Measurements from ENCODE around the gene USP33.

DNA sequence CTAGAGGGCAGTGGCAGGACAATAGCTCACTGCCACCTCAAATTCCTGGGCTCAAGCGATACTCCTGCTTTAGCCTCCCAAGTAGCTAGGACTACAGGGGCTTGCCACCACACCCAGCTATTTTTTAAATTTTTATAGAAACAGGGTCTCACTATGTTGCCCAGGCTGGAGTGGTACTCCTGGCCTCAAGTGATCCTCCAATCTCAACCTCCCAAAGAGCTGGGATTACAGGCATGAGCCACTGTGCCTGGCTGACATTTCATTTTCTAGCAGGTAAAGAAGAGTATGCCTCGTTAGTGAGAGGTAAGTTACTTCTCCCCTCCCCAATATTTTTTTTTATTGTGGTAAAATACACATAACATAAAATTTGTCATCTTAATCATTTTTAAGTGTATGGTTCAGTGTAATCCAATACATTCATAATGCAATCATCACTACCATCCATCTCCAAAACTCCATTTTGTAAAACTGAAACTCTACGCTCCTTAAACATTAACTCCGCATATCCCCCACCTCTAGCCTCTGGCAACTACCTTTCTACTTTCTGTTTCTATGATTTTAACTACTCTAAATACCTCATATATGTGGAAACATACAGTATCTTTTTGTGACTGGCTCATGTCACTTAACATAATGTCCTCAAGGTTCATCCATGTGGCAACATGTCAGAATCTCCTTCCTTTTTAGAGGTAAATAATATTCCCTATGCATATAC lies 99.6 kb downstream of the USP33 start:
- TF ChIP-seq EP300 (IDR thresholded peaks at IDR 0.05; ENCODE audit: borderline replicate concordance in 1 of 2, low read depth in 2 of 2, low read length in 2 of 2) (no peak), RFX5 (IDR thresholded peaks at IDR 0.05; ENCODE audit: borderline replicate concordance, low read depth, low read length) (no peak), PHF8 (conservative IDR thresholded peaks at IDR 0.05; ENCODE audit: low read depth, low read length) (no peak), MAFK (IDR thresholded peaks at IDR 0.05; ENCODE audit: low read depth, low read length) (no peak), SIN3A (conservative IDR thresholded peaks at IDR 0.05 in 1 of 2, IDR thresholded peaks at IDR 0.05 in 1 of 2; ENCODE audit: low read depth in 1 of 2, low read length in 2 of 2) (no peak), EZH2 (IDR thresholded peaks at IDR 0.05; ENCODE audit: low read depth, low read length, severe bottlenecking) (no peak), SP1 (IDR thresholded peaks at IDR 0.05; ENCODE audit: low read depth, low read length) (no peak), CHD1 (IDR thresholded peaks at IDR 0.05; ENCODE audit: low read depth, low read length) (no peak), CHD2 (IDR thresholded peaks at IDR 0.05; ENCODE audit: low read length) (no peak), POLR2A (IDR thresholded peaks at IDR 0.05; ENCODE audit: control extremely low read depth in 1 of 2, low read depth in 2 of 2, low read length in 2 of 2) (no peak), JUN (IDR thresholded peaks at IDR 0.05; ENCODE audit: low read depth, low read length) (no peak)
- TF ChIP-seq, protein P1, sequence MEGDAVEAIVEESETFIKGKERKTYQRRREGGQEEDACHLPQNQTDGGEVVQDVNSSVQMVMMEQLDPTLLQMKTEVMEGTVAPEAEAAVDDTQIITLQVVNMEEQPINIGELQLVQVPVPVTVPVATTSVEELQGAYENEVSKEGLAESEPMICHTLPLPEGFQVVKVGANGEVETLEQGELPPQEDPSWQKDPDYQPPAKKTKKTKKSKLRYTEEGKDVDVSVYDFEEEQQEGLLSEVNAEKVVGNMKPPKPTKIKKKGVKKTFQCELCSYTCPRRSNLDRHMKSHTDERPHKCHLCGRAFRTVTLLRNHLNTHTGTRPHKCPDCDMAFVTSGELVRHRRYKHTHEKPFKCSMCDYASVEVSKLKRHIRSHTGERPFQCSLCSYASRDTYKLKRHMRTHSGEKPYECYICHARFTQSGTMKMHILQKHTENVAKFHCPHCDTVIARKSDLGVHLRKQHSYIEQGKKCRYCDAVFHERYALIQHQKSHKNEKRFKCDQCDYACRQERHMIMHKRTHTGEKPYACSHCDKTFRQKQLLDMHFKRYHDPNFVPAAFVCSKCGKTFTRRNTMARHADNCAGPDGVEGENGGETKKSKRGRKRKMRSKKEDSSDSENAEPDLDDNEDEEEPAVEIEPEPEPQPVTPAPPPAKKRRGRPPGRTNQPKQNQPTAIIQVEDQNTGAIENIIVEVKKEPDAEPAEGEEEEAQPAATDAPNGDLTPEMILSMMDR (IDR thresholded peaks at IDR 0.05; ENCODE audit: control extremely low read depth in 1 of 3, insufficient read depth in 1 of 3, low read depth in 1 of 3, low read length in 3 of 3): no peak
- TF ChIP-seq, protein P2, sequence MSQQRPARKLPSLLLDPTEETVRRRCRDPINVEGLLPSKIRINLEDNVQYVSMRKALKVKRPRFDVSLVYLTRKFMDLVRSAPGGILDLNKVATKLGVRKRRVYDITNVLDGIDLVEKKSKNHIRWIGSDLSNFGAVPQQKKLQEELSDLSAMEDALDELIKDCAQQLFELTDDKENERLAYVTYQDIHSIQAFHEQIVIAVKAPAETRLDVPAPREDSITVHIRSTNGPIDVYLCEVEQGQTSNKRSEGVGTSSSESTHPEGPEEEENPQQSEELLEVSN (IDR thresholded peaks at IDR 0.05): no peak

All from H1 (cell line).